HG02642 (cell line): ENCODE measurements around the gene CD28.
"Not testable (repeated sequence)": the region's sequence is repeated elsewhere in the genome, so short reads cannot be mapped to it uniquely, and the experiment has no call there.

ENCODE experiments used
- ATAC-seq: cut with Tn5 transposase; IDR thresholded peaks from one replicate; pipeline ENCODE4 v1.9.1; 2021; ENCODE audit warnings: mild to moderate bottlenecking; ENCODE audit not compliant: unreplicated experiment, poor library complexity

The CD28 gene

DNA sequence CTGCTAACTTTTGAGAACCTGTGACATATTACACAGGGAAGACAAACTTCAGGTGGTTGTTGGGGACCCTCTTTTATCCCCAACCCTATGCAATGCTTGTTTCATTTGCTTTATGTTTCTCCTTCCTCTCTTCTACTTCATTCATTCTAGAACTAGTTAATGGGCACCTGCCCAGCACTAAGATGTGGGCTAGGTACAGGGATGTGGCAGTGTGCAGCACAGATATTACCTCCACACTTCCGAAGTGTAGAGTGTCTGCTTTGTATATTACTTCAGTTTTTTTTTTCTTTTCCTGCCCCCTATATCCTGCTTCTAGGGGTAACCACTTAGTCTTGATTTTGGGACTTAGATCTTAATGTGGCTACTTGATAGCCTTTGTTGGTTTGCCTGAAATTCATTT is 35.1 kb downstream of the CD28 start:
- ATAC-seq = no peak

- ATAC-seq = no peak
These were observed 37.1 kb downstream of the CD28 start for GRCh38 chr2:203743441-203743981.

DNA sequence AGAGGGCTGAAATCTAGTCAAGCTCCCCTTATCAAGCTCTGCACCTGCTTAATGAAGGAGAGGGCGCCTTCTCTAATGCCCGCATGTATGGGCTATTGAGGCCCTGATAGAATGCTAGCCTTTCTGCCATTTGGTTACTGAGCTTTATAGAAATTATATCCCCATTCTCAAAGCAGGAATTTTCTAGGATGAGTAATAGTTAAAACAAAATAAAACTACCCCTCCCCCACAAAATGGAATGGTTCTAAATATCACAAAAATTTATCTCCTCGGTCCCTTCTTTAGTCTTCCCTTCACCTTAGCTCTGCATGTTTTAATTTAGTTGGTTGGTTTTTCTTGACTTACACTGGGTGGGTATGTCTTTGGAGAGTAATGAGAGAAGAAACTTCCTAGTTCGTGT is 37.7 kb downstream of the CD28 start:
- no peak for ATAC-seq

- no peak for ATAC-seq
These were observed 38.8 kb downstream of the CD28 start for GRCh38 chr2:203745267-203745666.

DNA sequence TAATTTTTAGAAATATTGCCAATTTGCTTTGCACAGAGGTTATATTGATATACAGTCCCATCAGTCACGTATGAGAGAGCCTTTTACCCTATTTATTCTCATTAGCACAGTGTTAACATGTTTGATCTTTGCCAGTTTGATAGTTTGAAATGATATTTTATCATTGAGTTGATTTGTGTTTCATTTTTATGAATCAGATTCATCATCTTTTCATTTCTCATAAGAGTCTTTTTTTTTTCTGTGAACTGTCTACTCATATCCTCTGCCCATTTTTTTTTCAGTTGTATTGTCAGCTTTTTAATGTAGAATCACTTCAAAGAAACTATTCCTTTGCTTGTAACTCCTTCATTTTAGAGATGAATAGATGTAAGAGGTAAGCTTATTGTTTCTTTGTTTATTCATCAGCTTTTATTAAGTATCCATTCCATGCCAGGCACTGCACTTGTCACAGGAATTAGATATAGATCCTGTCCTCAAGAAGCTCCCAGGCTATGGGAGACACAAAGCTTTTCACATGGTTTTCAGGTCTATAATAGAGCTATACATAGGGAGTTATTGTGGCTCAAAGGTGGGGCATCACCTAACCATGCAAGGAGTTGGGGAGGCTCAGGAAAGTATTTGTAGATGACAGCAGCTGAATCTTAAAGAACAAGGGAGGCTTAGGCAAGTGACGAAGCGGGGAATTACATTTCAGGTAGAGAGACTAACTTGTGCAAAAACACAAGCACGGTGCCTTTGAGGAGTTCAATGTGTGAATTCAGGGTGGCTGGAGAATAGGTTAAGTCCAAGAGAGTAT is 42.1 kb downstream of the CD28 start:
- ATAC-seq = no peak

DNA sequence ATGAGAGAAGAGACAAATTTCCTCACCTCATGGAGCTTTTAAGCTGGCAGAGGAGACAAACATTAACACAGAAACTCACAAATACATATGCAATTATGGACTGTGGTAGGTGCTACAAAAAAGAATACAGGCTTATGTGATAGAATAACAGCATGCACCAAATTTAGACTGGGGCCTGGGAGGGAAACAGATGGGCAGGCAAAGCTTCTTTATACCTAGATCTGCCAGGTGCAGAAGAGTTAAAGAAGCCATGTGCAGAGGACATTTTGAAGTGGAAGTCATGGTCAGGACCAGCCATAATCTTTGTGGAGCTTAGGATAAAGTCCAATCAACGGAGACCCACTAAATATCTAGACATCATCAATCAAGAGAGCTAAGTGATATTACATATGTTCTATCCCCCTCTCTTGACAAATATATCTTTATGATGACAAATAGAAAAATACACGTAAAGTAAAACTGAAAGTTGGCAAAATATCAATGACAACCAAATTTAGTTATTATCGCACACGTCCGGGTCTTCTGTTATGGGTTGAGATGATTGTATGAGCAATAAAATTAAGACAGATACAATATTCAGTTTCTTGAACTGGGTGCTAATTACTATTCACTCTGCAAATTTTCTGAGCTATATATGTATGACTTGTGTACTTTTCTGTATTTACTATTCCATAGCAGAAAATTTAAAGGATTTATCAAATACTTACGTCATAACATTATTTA is 44.1 kb downstream of the CD28 start:
- ATAC-seq = no peak

DNA sequence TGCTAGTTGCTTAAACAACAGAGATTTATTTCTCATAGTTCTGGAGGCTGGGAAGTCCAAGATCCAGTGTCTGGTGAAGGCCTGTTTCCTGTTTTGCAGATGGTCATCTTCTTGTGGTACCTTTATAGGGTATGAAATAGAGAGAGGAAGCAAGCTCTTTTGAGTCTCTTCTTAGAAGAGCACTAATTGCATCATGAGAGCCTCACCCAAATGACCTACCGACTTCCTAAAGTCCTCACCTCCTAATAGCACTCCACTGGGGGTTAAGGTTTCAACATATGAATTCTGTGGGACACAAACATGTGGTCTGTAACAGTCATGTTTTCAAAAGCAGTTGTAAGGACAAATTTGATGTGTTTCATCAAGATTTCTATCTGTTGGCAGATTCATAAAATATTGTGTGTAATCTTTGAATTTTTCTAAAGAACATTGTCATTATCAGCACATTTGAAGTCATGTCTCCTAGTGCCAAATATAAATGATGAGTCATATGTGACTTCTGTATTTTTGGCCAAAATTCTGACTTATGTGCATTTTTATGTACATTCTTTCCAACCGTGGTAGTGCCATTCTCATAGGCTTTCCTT is 45.3 kb downstream of the CD28 start:
- ATAC-seq = no peak

GRCh38 chr2:203756161-203756560 is 49.7 kb downstream of the CD28 start:
- no peak for ATAC-seq

GRCh38 chr2:203758841-203759689 is 52.6 kb downstream of the CD28 start:
- no peak for ATAC-seq

- ATAC-seq = no peak
These were observed 53.4 kb downstream of the CD28 start for GRCh38 chr2:203759690-203760365.

DNA sequence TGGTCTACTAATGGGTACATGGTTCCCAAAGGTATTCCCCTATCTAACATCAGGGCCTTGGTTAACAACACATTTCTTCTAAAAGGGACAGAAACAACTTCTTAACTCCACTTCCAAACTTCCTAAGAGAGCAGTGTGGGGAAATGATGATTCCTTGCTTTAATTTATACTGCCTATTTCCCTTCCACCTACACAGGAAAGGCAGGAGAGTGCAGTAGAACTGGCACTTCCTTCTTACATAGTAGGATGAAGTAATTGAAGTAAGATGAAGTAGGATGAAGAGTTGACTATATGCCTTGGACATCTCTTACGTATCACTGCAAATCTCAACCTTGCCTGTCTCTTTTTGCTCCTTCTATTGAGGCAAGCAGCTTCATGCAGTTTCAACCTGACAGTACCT is 54.7 kb downstream of the CD28 start:
- ATAC-seq = no peak

- no peak for ATAC-seq
These were observed 57.0 kb downstream of the CD28 start for GRCh38 chr2:203763241-203763937.

DNA sequence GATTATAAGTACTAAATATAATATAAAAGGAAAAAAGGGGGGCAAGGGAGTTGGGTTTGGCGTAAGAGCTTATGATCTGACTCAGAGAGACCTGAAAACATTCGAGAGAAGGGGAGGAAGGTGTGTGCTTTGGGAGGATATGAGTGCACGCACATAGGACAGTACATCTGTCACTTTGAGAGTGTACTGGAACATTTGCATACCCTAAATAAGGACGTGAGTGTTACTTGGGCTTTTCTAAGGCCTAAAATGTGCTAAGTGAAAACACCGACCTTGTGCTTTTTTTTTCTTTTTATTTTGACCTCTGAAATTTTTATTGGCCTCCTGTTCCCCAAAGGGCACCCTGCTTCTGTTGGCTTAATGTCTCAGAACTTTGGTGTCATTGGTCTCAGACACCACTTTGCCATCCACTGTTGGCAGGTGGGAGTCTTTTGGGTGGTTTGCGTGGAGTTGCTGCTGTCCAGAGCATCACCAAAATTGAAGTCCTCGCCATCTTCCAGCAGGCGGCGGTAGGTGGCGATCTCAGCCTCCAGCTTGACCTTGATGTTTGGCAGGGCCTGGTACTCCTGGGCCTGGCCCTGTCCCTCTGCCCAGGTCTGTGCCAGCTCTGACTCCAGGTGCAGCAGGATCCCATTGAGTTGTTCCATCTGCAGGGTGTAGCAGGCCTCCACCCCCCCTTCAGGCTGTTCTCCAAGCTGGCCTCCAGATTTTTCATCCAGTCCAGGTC is 57.7 kb downstream of the CD28 start:
- ATAC-seq = no peak

- no peak for ATAC-seq
These were observed 66.2 kb downstream of the CD28 start for GRCh38 chr2:203772456-203773165.

GRCh38 chr2:203774760-203775159 is 68.3 kb downstream of the CD28 start:
- ATAC-seq = no peak

DNA sequence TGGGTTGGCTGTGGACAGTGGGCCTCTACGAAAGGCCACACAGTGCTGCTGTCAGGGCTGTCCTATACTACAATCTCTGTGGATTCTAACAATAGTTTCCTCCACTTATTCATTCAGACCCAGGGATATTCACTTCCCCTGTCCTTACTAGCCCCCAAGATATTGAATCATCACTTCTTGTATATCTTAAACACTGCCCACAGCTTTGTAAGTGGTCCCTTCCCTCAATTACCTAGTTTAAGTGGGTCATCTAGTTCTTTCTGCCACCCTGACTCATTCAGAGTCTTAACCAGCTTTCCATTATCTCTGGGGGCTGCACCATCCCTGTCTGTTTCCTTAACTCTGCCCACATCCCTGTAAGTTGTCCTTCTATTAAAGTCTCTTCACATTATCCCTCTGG is 69.2 kb downstream of the CD28 start:
- ATAC-seq = no peak

DNA sequence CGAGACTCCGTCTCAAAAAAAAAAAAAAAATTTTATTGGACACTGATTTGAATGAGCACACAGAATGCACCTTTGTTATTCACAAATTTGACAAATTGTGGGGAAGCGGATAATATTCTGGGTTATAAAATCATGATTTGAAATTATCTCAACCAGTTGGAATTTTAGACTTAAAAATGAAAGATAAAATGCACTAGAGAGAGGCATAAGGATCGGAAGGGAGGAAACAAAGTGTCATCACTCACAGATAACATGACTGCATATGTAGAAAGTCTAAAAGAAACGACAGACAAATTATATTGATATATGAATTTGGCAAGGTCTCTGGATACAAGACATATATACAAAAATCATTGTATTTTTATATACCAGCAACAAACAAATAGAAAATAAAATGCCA is 70.6 kb downstream of the CD28 start:
- ATAC-seq = no peak

DNA sequence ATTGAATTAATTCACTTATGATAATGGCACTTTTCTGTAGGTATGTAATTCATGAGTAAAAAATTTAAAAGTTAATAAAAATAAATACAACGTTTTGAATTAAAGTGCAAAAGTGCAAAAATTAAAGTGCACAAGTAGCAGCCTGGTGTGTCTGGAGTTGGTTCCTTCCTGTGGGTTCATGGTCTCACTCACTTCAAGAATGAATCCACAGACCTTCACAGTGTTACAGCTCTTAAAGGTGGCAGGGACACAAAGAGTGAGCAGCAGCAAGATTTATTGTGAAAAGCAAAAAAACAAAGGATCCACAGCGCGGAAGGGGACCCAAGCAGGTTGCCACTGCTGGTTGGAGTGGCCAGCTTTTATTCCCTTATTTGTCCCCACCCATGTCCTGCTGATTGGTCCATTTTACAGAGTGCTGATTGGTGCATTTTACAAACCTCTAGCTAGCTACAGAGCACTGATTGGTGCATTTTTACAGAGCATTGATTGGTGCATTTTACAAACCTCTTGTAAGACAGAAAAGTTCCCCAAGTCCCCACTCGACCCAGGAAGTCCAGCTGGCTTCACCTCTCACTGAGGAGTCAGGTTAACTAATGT is 73.1 kb downstream of the CD28 start:
- not testable (repeated sequence) for ATAC-seq
